SK-N-SH (cell line): ENCODE data around the gene NSD1. TPM values are rescaled to one million over a fixed set of nuclear protein-coding genes. Genes with fewer than 3 reads are reported as not detected.

ENCODE experiments used
- CTCF ChIA-PET: fragments of 300-600, 350-600 bp; formaldehyde crosslinking; extraction: SDS; loops from one replicate; lab custom pipeline; 2021; lab: Yijun Ruan, JAX
- POLR2A ChIA-PET: fragments of 350-600 bp; sonication (Branson Sonifier 250); formaldehyde crosslinking; extraction: SDS; loops from one replicate; lab custom pipeline; 2020; ENCODE audit warnings: antibody characterized with exemption, inconsistent platforms; lab: Yijun Ruan, JAX
- DNase-seq: peaks from one replicate; pipeline ENCODE4 v3.0.0; 2012
- H2AFZ ChIP-seq: fragments of 200-600 bp; sonication (generic); 2 replicates; pipeline ENCODE4 v1.8.1; 2016; ENCODE audit warnings: antibody characterized with exemption, mild to moderate bottlenecking, low read depth
- H3F3A ChIP-seq: fragments of 200-600 bp; sonication (generic); replicated peaks from 2 replicates; pipeline ENCODE3; 2016; ENCODE audit warnings: antibody characterized with exemption, mild to moderate bottlenecking; ENCODE audit not compliant: insufficient read depth
- H3K27ac ChIP-seq, 2 experiments: fragments of 200-500 bp in 1 of 2; fragments of 200-600 bp in 1 of 2; sonication (Bioruptor generic) in 1 of 2; sonication (generic), shearing (Covaris generic) in 1 of 2; 2 replicates each; pipeline versions ENCODE4 v1.5.1 to v1.6.1; 2014 to 2016; ENCODE audit warnings: low read depth in 2 of 2, inconsistent platforms in 1 of 2, low read length in 1 of 2, mild to moderate bottlenecking in 1 of 2, mixed read lengths in 1 of 2
- H3K27me3 ChIP-seq: fragments of 200-600 bp; sonication (generic), shearing (Covaris generic); 2 replicates; pipeline ENCODE4 v1.6.1; 2016; ENCODE audit warnings: mixed run types; ENCODE audit not compliant: insufficient read depth
- H3K36me3 ChIP-seq, 2 experiments: fragments of 200-500 bp in 1 of 2; fragments of 200-600 bp in 1 of 2; sonication (Bioruptor generic) in 1 of 2; sonication (generic) in 1 of 2; replicated peaks in 1 of 2; 2 replicates each; pipeline versions ENCODE3 to v1.5.1; 2014 to 2016; ENCODE audit warnings: low read length in 1 of 2, mild to moderate bottlenecking in 1 of 2; ENCODE audit not compliant: insufficient read depth in 2 of 2, control insufficient read depth in 1 of 2
- H3K4me1 ChIP-seq, 2 experiments: fragments of 200-500 bp in 1 of 2; fragments of 200-600 bp in 1 of 2; sonication (Bioruptor generic) in 1 of 2; sonication (generic), shearing (Covaris generic) in 1 of 2; 2 replicates each; pipeline versions ENCODE4 v1.5.1 to v1.6.1; 2014 to 2016; ENCODE audit warnings: low read depth in 1 of 2, low read length in 1 of 2, mixed run types in 1 of 2; ENCODE audit not compliant: insufficient read depth in 2 of 2, control insufficient read depth in 1 of 2
- H3K4me2 ChIP-seq: fragments of 200-600 bp; sonication (generic), shearing (Covaris generic); 2 replicates; pipeline ENCODE4 v1.6.1; 2017; ENCODE audit warnings: mixed run types
- H3K4me3 ChIP-seq, 2 experiments: fragments of 200-500 bp in 1 of 2; fragments of 200-600 bp in 1 of 2; sonication (Bioruptor generic) in 1 of 2; sonication (generic), shearing (Covaris generic) in 1 of 2; 2 replicates each; pipeline versions ENCODE4 v1.5.1 to v1.8.1; 2014 to 2016; ENCODE audit warnings: low read depth in 2 of 2, inconsistent platforms in 1 of 2, low read length in 1 of 2, mild to moderate bottlenecking in 1 of 2, mixed read lengths in 1 of 2, moderate library complexity in 1 of 2
- H3K79me2 ChIP-seq: fragments of 200-600 bp; sonication (generic); 2 replicates; pipeline ENCODE4 v1.8.1; 2017; ENCODE audit warnings: mild to moderate bottlenecking; ENCODE audit not compliant: insufficient read depth
- H3K9ac ChIP-seq: fragments of 200-600 bp; sonication (generic); 2 replicates; pipeline ENCODE4 v1.6.1; 2017; ENCODE audit warnings: mixed run types
- H3K9me2 ChIP-seq: fragments of 200-600 bp; sonication (generic); 2 replicates; pipeline ENCODE4 v1.6.1; 2017; ENCODE audit warnings: mixed run types
- H3K9me3 ChIP-seq: fragments of 200-600 bp; sonication (generic); 2 replicates; pipeline ENCODE4 v1.6.1; 2017; ENCODE audit warnings: mixed run types, mild to moderate bottlenecking, moderate library complexity
- H4K20me1 ChIP-seq: fragments of 200-600 bp; sonication (generic); 2 replicates; pipeline ENCODE4 v1.6.1; 2017; ENCODE audit warnings: mild to moderate bottlenecking, mixed run types; ENCODE audit not compliant: insufficient read depth
- ELF1 ChIP-seq: IDR thresholded peaks from 2 replicates; pipeline ENCODE4 v1.4.0; 2012
- EP300 ChIP-seq, 2 experiments: IDR thresholded peaks; 2 replicates each; pipeline versions ENCODE4 v1.4.0 to v1.6.1; 2012; ENCODE audit warnings: borderline replicate concordance in 1 of 2, low read depth in 1 of 2, low read length in 1 of 2
- EZH2phosphoT487 ChIP-seq: fragments of 200-600 bp; sonication (generic); IDR thresholded peaks from 2 replicates; pipeline ENCODE4 v1.6.1; 2017; ENCODE audit warnings: low read depth, mixed run types, mild to moderate bottlenecking, antibody characterized with exemption, moderate library complexity, borderline replicate concordance
- FOSL2 ChIP-seq: IDR thresholded peaks from 2 replicates; pipeline ENCODE4 v1.4.0; 2012; ENCODE audit warnings: low read depth, mild to moderate bottlenecking, moderate library complexity, borderline replicate concordance
- FOXJ3 ChIP-seq: sonication (generic); formaldehyde crosslinking; IDR thresholded peaks from 2 replicates; pipeline ENCODE4 v1.5.1; 2020; ENCODE audit warnings: mild to moderate bottlenecking, missing genetic modification reagents
- GABPA ChIP-seq: IDR thresholded peaks from 2 replicates; pipeline ENCODE4 v1.4.0; 2012; ENCODE audit warnings: low read depth, mild to moderate bottlenecking
- MEF2A ChIP-seq: IDR thresholded peaks from 2 replicates; pipeline ENCODE4 v1.4.0; 2012; ENCODE audit warnings: low read depth, borderline replicate concordance
- NFIC ChIP-seq: IDR thresholded peaks from 2 replicates; pipeline ENCODE4 v1.4.0; 2012; ENCODE audit warnings: borderline replicate concordance
- NRF1 ChIP-seq: IDR thresholded peaks from 2 replicates; pipeline ENCODE4 v1.6.1; 2012; ENCODE audit warnings: low read depth, mild to moderate bottlenecking, low read length
- POLR2AphosphoS5 ChIP-seq: IDR thresholded peaks from 2 replicates; pipeline ENCODE4 v1.6.1; 2012; ENCODE audit warnings: low read depth, low read length
- RAD21 ChIP-seq: IDR thresholded peaks from 2 replicates; pipeline ENCODE4 v1.6.1; 2012; ENCODE audit warnings: mild to moderate bottlenecking, low read length
- RCOR1 ChIP-seq: fragments of 150-350 bp; IDR thresholded peaks from 2 replicates; pipeline ENCODE4 v1.6.1; 2017; ENCODE audit warnings: antibody characterized with exemption, low read length
- RFX5 ChIP-seq: IDR thresholded peaks from 2 replicates; pipeline ENCODE4 v1.6.1; 2012; ENCODE audit warnings: mild to moderate bottlenecking, improper control_type of control experiment, low read length
- RXRA ChIP-seq: IDR thresholded peaks from 2 replicates; pipeline ENCODE4 v1.4.0; 2012; ENCODE audit warnings: low read depth, mild to moderate bottlenecking, borderline replicate concordance
- SMC3 ChIP-seq: IDR thresholded peaks from 2 replicates; pipeline ENCODE4 v1.6.1; 2012; ENCODE audit warnings: low read depth, low read length, improper control_type of control experiment
- USF1 ChIP-seq: IDR thresholded peaks from 2 replicates; pipeline ENCODE4 v1.4.0; 2012; ENCODE audit warnings: low read depth, borderline replicate concordance
- USF2 ChIP-seq: fragments of 150-350 bp; IDR thresholded peaks from 2 replicates; pipeline ENCODE4 v1.6.1; 2017; ENCODE audit warnings: antibody characterized with exemption, low read length, low read depth, borderline replicate concordance
- WGBS: methylation state at CpG from one replicate; pipeline ENCODE4 v1.1.6; 2017; ENCODE audit warnings: low lambda C conversion rate; 5-methylcytosine and 5-hydroxymethylcytosine counted together
- polyA plus RNA-seq, 3 experiments: library from polyadenylated mRNA; depleted of rRNA; stranded (reverse); fragments of >200 nt; gene quantifications; 2 replicates each; pipeline ENCODE4 v1.2.3, GENCODE V29; 2012

The NSD1 gene
- polyA plus RNA-seq, 1 of the 3 experiments (the other 2 are of a cell fraction) = 6.7 TPM

GRCh38 chr5:177105691-177106476 lies 27.7 kb upstream of the NSD1 start:
- Histone ChIP-seq H3K27me3 (no peaks in the 10 kb centered on the region), H3F3A (no peaks in the 10 kb centered on the region), H3K79me2 (no peaks in the 10 kb centered on the region), H3K4me2 (no peak overlapping the region), H2AFZ (no peak overlapping the region), H3K9me2 (no peaks in the 10 kb centered on the region), H3K4me1 (no peaks in the 10 kb centered on the region), H3K36me3 (no peaks in the 10 kb centered on the region), H3K9ac (no peak overlapping the region), H4K20me1 (no peaks in the 10 kb centered on the region), H3K27ac (no peak overlapping the region), H3K4me3 (no peak overlapping the region), H3K9me3 (no peaks in the 10 kb centered on the region)
- 88% methylated on average over 24 of the region's 24 CpGs for WGBS
- POLR2A ChIA-PET = no interaction called here
- DNase-seq = no peak
- CTCF ChIA-PET = interaction anchor here (1.2 kb wide), 1 partner anchor 35 kb away, joined by 4 read pairs; no protein-coding TSS in a partner anchor
- TF ChIP-seq USF1 (no peak), FOXJ3 (CRISPR knock-in tag) (no peak), ELF1 (no peak), RXRA (no peak), MEF2A (no peak), EZH2phosphoT487 (no peak), NFIC (no peak)

- no peaks in the 10 kb centered on the region for H3K36me3 ChIP-seq
- no peaks in the 10 kb centered on the region for H3K9me2 ChIP-seq
- H3F3A ChIP-seq = no peaks in the 10 kb centered on the region
- no peaks in the 10 kb centered on the region for H4K20me1 ChIP-seq
- WGBS = 63% methylated on average over 3 of the region's 4 CpGs
- no peak overlapping the region for H3K4me3 ChIP-seq
- H3K27ac ChIP-seq = no peak overlapping the region
- no peaks in the 10 kb centered on the region for H3K27me3 ChIP-seq
- ChIA-PET POLR2A (no interaction called here), CTCF (interaction anchor here (0.8 to 1.7 kb wide), 4 partner anchors 17 to 407 kb away, joined by 3 to 9 read pairs (median 4); partner anchors contain the start of gene NSD1)
- no peak overlapping the region for H2AFZ ChIP-seq
- no peaks in the 10 kb centered on the region; a peak in 1 of 4 replicates for H3K4me1 ChIP-seq
- TF ChIP-seq RCOR1 (no peak), FOSL2 (no peak), MEF2A (no peak), EP300 (IDR thresholded peaks at IDR 0.05; ENCODE audit: borderline replicate concordance in 1 of 2, low read depth in 1 of 2, low read length in 1 of 2) (no peak), SMC3 (no peak), NRF1 (no peak), POLR2AphosphoS5 (no peak), USF2 (no peak), RFX5 (no peak), GABPA (no peak), USF1 (no peak), RAD21 (no peak), ELF1 (no peak)
- H3K4me2 ChIP-seq = no peak overlapping the region
- no peaks in the 10 kb centered on the region for H3K9me3 ChIP-seq
- no peak for DNase-seq
- no peaks in the 10 kb centered on the region for H3K79me2 ChIP-seq
- H3K9ac ChIP-seq = no peak overlapping the region
These were observed 26.4 kb upstream of the NSD1 start for GRCh38 chr5:177107159-177107558.
